Brain microvascular endothelial cell (primary cell): ENCODE data around the gene MTG2.

Source experiments
- DNase-seq: peaks from one replicate; pipeline ENCODE4 v3.0.0-alpha.2; 2020
- H3K27ac ChIP-seq: fragments of 250-450 bp; sonication (Bioruptor Pico); 2 replicates; pipeline ENCODE4 v1.5.1; 2020; ENCODE audit warnings: mild to moderate bottlenecking, moderate library complexity
- H3K27me3 ChIP-seq: fragments of 250-450 bp; sonication (Bioruptor Pico); replicated peaks from 2 replicates; pipeline ENCODE4 v1.5.1; 2020; ENCODE audit warnings: mild to moderate bottlenecking
- H3K36me3 ChIP-seq: fragments of 250-450 bp; sonication (Bioruptor Pico); replicated peaks from 2 replicates; pipeline ENCODE4 v1.5.1; 2020; ENCODE audit warnings: mild to moderate bottlenecking
- H3K4me3 ChIP-seq: 2 replicates; pipeline ENCODE4 v1.5.1; 2011; ENCODE audit warnings: low read depth, mild to moderate bottlenecking, control low read depth, low read length, moderate library complexity
- in situ Hi-C: cut with HindIII; loops from 2 replicates; pipeline ENCODE4 v1.10.0; 2017; ENCODE audit warnings: low sequenced_read_pairs, low pct_ligation_motif_present
- TF ChIP-seq, protein P1 (sequence below): IDR thresholded peaks from 2 replicates; pipeline ENCODE4 v1.5.1; 2011; ENCODE audit warnings: low read depth, mild to moderate bottlenecking, moderate library complexity, low read length, control low read depth, inconsistent platforms; ENCODE audit errors: missing control alignments

The MTG2 gene

GRCh38 chr20:62246872-62247652 is 64.2 kb downstream of the MTG2 start:
- TF ChIP-seq, protein P1, sequence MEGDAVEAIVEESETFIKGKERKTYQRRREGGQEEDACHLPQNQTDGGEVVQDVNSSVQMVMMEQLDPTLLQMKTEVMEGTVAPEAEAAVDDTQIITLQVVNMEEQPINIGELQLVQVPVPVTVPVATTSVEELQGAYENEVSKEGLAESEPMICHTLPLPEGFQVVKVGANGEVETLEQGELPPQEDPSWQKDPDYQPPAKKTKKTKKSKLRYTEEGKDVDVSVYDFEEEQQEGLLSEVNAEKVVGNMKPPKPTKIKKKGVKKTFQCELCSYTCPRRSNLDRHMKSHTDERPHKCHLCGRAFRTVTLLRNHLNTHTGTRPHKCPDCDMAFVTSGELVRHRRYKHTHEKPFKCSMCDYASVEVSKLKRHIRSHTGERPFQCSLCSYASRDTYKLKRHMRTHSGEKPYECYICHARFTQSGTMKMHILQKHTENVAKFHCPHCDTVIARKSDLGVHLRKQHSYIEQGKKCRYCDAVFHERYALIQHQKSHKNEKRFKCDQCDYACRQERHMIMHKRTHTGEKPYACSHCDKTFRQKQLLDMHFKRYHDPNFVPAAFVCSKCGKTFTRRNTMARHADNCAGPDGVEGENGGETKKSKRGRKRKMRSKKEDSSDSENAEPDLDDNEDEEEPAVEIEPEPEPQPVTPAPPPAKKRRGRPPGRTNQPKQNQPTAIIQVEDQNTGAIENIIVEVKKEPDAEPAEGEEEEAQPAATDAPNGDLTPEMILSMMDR: no peak
- Histone ChIP-seq H3K4me3 (no peak overlapping the region), H3K27me3 (no peaks in the 10 kb centered on the region), H3K27ac (no peak overlapping the region), H3K36me3 (peaks cover 6% of the 10 kb centered on the region)
- DNase-seq: no peak
- in situ Hi-C loops: no loop called here

- DNase-seq: no peak
- Histone ChIP-seq H3K27ac (no peak overlapping the region), H3K4me3 (no peak overlapping the region), H3K27me3 (no peaks in the 10 kb centered on the region), H3K36me3 (no peaks in the 10 kb centered on the region)
- TF ChIP-seq, protein P1: no peak
- in situ Hi-C loops: no loop called here
Observed at GRCh38 chr20:62248890-62249560, 66.2 kb downstream of the MTG2 start.

DNA sequence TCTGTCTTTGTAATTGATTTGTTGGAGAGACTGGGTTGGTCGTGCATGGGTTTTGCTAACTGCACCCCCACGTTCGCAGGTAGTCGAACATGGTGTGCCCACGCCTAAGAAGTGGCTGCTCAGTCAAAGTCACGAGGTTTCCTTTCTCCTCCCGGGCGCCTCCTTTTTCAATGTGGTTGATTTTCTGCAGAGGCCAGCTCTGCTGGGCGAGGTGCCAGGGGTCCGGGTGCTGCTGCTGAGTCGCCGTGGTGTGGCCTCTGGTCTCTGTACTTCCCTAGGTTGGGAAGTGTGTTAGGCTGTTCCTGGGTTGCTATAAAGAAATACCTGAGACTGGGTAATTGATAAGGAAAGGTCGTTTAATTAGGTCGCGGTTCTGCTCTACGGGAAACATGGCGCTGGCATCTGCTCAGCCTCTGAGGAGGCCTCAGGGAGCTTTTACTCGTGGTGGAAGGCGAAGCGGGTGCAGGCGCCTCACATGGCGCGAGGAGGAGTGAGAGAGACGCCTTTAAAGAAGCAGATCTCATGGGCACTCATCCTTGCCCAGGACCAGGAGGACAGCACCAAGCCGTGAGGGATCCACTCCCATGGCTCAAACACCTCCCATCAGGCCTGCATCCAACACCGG is 69.6 kb downstream of the MTG2 start:
- no peak for DNase-seq
- H3K36me3 ChIP-seq: peaks cover 7% of the 10 kb centered on the region
- no peak overlapping the region for H3K4me3 ChIP-seq
- no peaks in the 10 kb centered on the region for H3K27me3 ChIP-seq
- H3K27ac ChIP-seq: no peak overlapping the region
- TF ChIP-seq, protein P1: no peak
- in situ Hi-C loops: no loop called here
